HG03095 (cell line): ENCODE results near the gene GPC2.
"Not testable (repeated sequence)": the region's sequence is repeated elsewhere in the genome, so short reads cannot be mapped to it uniquely, and the experiment has no call there.

ENCODE experiments used
- ATAC-seq: cut with Tn5 transposase; IDR thresholded peaks from one replicate; pipeline ENCODE4 v1.9.1; 2021; ENCODE audit warnings: moderate library complexity; ENCODE audit not compliant: unreplicated experiment

Gene GPC2

GRCh38 chr7:100177045-100178001 is at the start of gene GPC2, which contains the start of gene STAG3:
GPC2 (minus strand) TSS chr7:100177381; CDS start chr7:100177199, 182 bp downstream.
STAG3 (plus strand) TSS chr7:100177918; CDS start chr7:100180557, 2,639 bp downstream.
- ATAC-seq = peak; percentile 87

GRCh38 chr7:100224891-100225290 is 47.7 kb upstream of the GPC2 start:
- ATAC-seq = not testable (repeated sequence)

GRCh38 chr7:100223376-100223927 is 46.3 kb upstream of the GPC2 start:
- ATAC-seq = not testable (repeated sequence)

- ATAC-seq = no peak
Observed at GRCh38 chr7:100222445-100223132, 45.4 kb upstream of the GPC2 start.

GRCh38 chr7:100221767-100222444 is 44.7 kb upstream of the GPC2 start:
- no peak for ATAC-seq

- peak; percentile 51 for ATAC-seq
Observed at GRCh38 chr7:100221231-100221718, 44.1 kb upstream of the GPC2 start.

GRCh38 chr7:100220586-100221230 is 43.5 kb upstream of the GPC2 start:
- ATAC-seq = no peak

- not testable (repeated sequence) for ATAC-seq
Observed at GRCh38 chr7:100219801-100220585, 42.8 kb upstream of the GPC2 start, which contains the start of gene PVRIG. PVRIG (plus strand) TSS chr7:100219949; CDS start chr7:100219971, 22 bp downstream.

- no peak for ATAC-seq
Observed at GRCh38 chr7:100219271-100219737, 42.1 kb upstream of the GPC2 start.

GRCh38 chr7:100217934-100218333 is 40.8 kb upstream of the GPC2 start:
- ATAC-seq = peak; percentile 12

GRCh38 chr7:100215895-100216294 is 38.7 kb upstream of the GPC2 start:
- no peak for ATAC-seq

GRCh38 chr7:100214356-100214755 is 37.2 kb upstream of the GPC2 start:
- not testable (repeated sequence) for ATAC-seq

- ATAC-seq = no peak
Observed at GRCh38 chr7:100213672-100214071, 36.5 kb upstream of the GPC2 start.

- no peak for ATAC-seq
Observed at GRCh38 chr7:100212631-100213286, 35.6 kb upstream of the GPC2 start.

- ATAC-seq = no peak
Observed at GRCh38 chr7:100211342-100211780, 34.2 kb upstream of the GPC2 start.

GRCh38 chr7:100210805-100211204 is 33.6 kb upstream of the GPC2 start:
- no peak for ATAC-seq

GRCh38 chr7:100209493-100209892 is 32.3 kb upstream of the GPC2 start:
- ATAC-seq = no peak

GRCh38 chr7:100208911-100209408 is 31.8 kb upstream of the GPC2 start:
- peak; percentile 71 for ATAC-seq
